NCI-H2227 (cell line): ENCODE data around the gene ALPI.
"Not testable (repeated sequence)": the region's sequence is repeated elsewhere in the genome, so short reads cannot be mapped to it uniquely, and the experiment has no call there.

Experiments used
- DNase-seq: peaks from one replicate; lab custom pipeline; 2025; ENCODE audit not compliant: unreplicated experiment; lab: John Stamatoyannopoulos, UW

Gene ALPI

GRCh38 chr2:232420463-232421188 is 35.3 kb upstream of the ALPI start:
- peak; percentile 55 for DNase-seq

GRCh38 chr2:232421189-232421785 is 34.7 kb upstream of the ALPI start:
- peak; percentile 11 for DNase-seq

- DNase-seq, result no peak
These were observed 33.9 kb upstream of the ALPI start for GRCh38 chr2:232422051-232422450.

- not testable (repeated sequence) for DNase-seq
These were observed 33.0 kb upstream of the ALPI start for GRCh38 chr2:232422996-232423395.

GRCh38 chr2:232423407-232423806 is 32.5 kb upstream of the ALPI start:
- not testable (repeated sequence) for DNase-seq

GRCh38 chr2:232431705-232432590 is 24.0 kb upstream of the ALPI start:
- DNase-seq, result no peak

GRCh38 chr2:232432598-232433184 is 23.3 kb upstream of the ALPI start:
- no peak for DNase-seq

GRCh38 chr2:232433622-232434021 is 22.3 kb upstream of the ALPI start:
- DNase-seq, result not testable (repeated sequence)

- DNase-seq, result no peak
These were observed 21.9 kb upstream of the ALPI start for GRCh38 chr2:232434091-232434490.

- no peak for DNase-seq
These were observed 21.2 kb upstream of the ALPI start for GRCh38 chr2:232434563-232435374.

GRCh38 chr2:232435375-232435648 is 20.6 kb upstream of the ALPI start:
- DNase-seq, result no peak

GRCh38 chr2:232435805-232436204 is 20.1 kb upstream of the ALPI start:
- no peak for DNase-seq

- DNase-seq, result no peak
These were observed 19.4 kb upstream of the ALPI start for GRCh38 chr2:232436381-232437194.

- DNase-seq, result no peak
These were observed 18.8 kb upstream of the ALPI start for GRCh38 chr2:232437195-232437571.

- no peak for DNase-seq
These were observed 17.9 kb upstream of the ALPI start for GRCh38 chr2:232438091-232438490.

- DNase-seq, result peak; percentile 28
These were observed 16.8 kb upstream of the ALPI start for GRCh38 chr2:232438951-232439757.

GRCh38 chr2:232439758-232440135 is 16.2 kb upstream of the ALPI start:
- DNase-seq, result no peak

- DNase-seq, result peak; percentile 89
These were observed 15.5 kb upstream of the ALPI start for GRCh38 chr2:232440220-232441018.
